ENCODE data around the gene CADM1. TPM values are rescaled to one million over a fixed set of nuclear protein-coding genes. Genes with fewer than 3 reads are reported as not detected.

CADM1 gene
- total RNA-seq, 2 experiments from 2014 or later = 59.7 to 89.7 TPM

DNA sequence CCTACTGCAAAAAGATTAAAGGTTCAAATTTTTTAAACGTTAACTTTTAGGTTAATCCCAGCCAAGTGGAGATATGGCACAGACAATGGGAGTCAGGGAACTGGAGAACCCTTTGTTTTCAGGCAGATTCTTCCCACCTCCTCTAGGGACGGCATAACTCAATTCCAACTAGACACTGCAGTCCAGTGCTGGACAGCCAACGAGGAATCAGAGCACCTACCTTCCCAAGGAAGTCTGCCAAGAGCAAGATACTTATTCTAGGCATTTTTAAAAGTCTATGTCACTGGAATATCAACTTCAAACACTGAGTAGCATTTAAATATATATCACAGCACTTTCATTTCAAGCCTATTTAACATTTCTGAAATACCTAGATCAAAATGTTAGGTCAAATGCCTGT lies 7.3 kb downstream of the CADM1 start:
- Histone ChIP-seq H3K4me1 (ENCODE audit: insufficient read depth, low read length, poor library complexity, severe bottlenecking) (peaks cover 63% of the 10 kb centered on the region), H3K9me3 (ENCODE audit: low read length) (no peaks in the 10 kb centered on the region), H3K79me2 (ENCODE audit: insufficient read depth, low read depth, low read length) (peaks cover 65% of the 10 kb centered on the region), H3K4me3 (ENCODE audit: low read depth, low read length, poor library complexity, severe bottlenecking) (no peak overlapping the region), H2AFZ (ENCODE audit: low read length) (no peak overlapping the region), H3K4me2 (ENCODE audit: low read length) (peak overlapping the region; percentile 57), H3K36me3 (ENCODE audit: insufficient read depth, low read length) (no peaks in the 10 kb centered on the region; the same call in 1 of the 2 replicates), H3K27ac (ENCODE audit: low read depth, low read length, poor library complexity, severe bottlenecking) (peak overlapping the region; percentile 30), H3K9me2 (ENCODE audit: insufficient read depth, low read length) (0 out of 2 replicates have a peak, but pooled peaks cover 5% of the 10 kb centered on the region), H4K20me1 (ENCODE audit: insufficient read depth, low read length) (peaks cover 24% of the 10 kb centered on the region; the same call in 1 of the 2 replicates)
- TF ChIP-seq, protein P1, sequence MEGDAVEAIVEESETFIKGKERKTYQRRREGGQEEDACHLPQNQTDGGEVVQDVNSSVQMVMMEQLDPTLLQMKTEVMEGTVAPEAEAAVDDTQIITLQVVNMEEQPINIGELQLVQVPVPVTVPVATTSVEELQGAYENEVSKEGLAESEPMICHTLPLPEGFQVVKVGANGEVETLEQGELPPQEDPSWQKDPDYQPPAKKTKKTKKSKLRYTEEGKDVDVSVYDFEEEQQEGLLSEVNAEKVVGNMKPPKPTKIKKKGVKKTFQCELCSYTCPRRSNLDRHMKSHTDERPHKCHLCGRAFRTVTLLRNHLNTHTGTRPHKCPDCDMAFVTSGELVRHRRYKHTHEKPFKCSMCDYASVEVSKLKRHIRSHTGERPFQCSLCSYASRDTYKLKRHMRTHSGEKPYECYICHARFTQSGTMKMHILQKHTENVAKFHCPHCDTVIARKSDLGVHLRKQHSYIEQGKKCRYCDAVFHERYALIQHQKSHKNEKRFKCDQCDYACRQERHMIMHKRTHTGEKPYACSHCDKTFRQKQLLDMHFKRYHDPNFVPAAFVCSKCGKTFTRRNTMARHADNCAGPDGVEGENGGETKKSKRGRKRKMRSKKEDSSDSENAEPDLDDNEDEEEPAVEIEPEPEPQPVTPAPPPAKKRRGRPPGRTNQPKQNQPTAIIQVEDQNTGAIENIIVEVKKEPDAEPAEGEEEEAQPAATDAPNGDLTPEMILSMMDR (conservative IDR thresholded peaks at IDR 0.05; ENCODE audit: low read length) = 0 out of 2 replicates have a peak, but pooled peaks have one; percentile 12
- TF ChIP-seq EZH2phosphoT487 (IDR thresholded peaks at IDR 0.05; ENCODE audit: borderline replicate concordance, low read depth, low read length) = no peak
- no peak for DNase-seq (ENCODE audit: low spot score)
- BruUV-seq (replicated peaks) = no TSS peak
- intact Hi-C loops (cut with micrococcal nuclease; ENCODE audit: unreplicated experiment) = no loop called here
- CTCF ChIA-PET (ENCODE audit: unreplicated experiment) = no interaction called here
- POLR2A ChIA-PET = interaction anchor here (0.9 to 2.0 kb wide), 3 partner anchors 26 to 106 kb away, joined by 3 to 4 read pairs (median 3); no protein-coding TSS in a partner anchor

DNA sequence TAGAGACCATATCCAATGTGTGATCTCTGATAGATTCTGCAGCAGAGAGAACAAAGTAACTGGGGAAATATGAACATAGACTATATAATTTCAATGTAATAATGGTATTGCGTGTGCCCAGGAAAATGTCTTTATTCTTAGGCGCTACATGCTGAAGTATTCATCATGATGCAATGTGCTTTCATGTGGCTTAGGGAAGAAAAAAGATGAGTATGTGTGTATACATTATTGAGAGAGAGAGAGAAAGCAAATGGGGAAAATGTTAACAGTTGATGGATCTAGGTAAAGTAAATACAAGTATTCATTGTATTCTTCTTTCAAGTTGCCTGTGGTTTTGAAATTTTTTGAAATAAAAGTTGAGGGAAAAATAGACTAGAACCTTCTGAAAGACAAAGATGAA lies 10.3 kb downstream of the CADM1 start:
- CTCF ChIA-PET (ENCODE audit: unreplicated experiment) = no interaction called here
- peaks cover 8% of the 10 kb centered on the region; the same call in 1 of the 2 replicates for H4K20me1 ChIP-seq (ENCODE audit: insufficient read depth, low read length)
- no TSS peak for BruUV-seq (replicated peaks)
- DNase-seq (ENCODE audit: low spot score) = no peak
- H2AFZ ChIP-seq (ENCODE audit: low read length) = no peak overlapping the region
- POLR2A ChIA-PET = interaction anchor here (1.3 kb wide), 1 partner anchor 10 kb away, joined by 7 read pairs; no protein-coding TSS in a partner anchor
- H3K27ac ChIP-seq (ENCODE audit: low read depth, low read length, poor library complexity, severe bottlenecking) = no peak overlapping the region
- H3K79me2 ChIP-seq (ENCODE audit: insufficient read depth, low read depth, low read length) = peaks cover 37% of the 10 kb centered on the region
- H3K4me3 ChIP-seq (ENCODE audit: low read depth, low read length, poor library complexity, severe bottlenecking) = no peak overlapping the region
- H3K9me2 ChIP-seq (ENCODE audit: insufficient read depth, low read length) = 0 out of 2 replicates have a peak, but pooled peaks cover 5% of the 10 kb centered on the region
- H3K36me3 ChIP-seq (ENCODE audit: insufficient read depth, low read length) = peaks cover 8% of the 10 kb centered on the region
- intact Hi-C loops (cut with micrococcal nuclease; ENCODE audit: unreplicated experiment) = no loop called here
- peaks cover 38% of the 10 kb centered on the region for H3K4me1 ChIP-seq (ENCODE audit: insufficient read depth, low read length, poor library complexity, severe bottlenecking)
- H3K9me3 ChIP-seq (ENCODE audit: low read length) = no peaks in the 10 kb centered on the region
- no peak for TF ChIP-seq EZH2phosphoT487 (IDR thresholded peaks at IDR 0.05; ENCODE audit: borderline replicate concordance, low read depth, low read length)
- TF ChIP-seq, protein P1 (conservative IDR thresholded peaks at IDR 0.05; ENCODE audit: low read length) = no peak
- no peak overlapping the region for H3K4me2 ChIP-seq (ENCODE audit: low read length)

DNA sequence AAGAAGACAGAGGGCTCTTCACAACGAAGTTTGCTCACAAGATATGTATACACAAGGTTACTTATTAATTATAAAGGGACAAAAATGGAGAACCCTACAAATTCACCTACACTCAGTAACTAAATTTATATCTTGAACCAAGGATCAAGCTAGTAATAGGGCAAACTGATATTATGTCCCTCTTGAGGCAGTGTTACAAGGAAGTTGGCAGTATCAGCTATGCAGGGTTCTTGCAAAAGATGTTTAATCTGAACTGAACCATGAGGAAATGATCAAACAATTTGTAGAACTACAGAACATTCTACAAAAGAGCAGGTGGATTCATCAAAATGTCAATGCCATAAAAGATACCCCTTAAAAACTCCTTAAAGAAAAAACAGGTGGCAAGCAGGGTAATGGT lies 10.7 kb downstream of the CADM1 start:
- Histone ChIP-seq H2AFZ (ENCODE audit: low read length) (no peak overlapping the region), H3K79me2 (ENCODE audit: insufficient read depth, low read depth, low read length) (peaks cover 32% of the 10 kb centered on the region; the same call in 1 of the 2 replicates)
- intact Hi-C loops (cut with micrococcal nuclease; ENCODE audit: unreplicated experiment) = no loop called here

More for the DNA sequence above, 10.7 kb downstream of the CADM1 start:
- no peak overlapping the region for H3K4me2 ChIP-seq (ENCODE audit: low read length)
- TF ChIP-seq EZH2phosphoT487 (IDR thresholded peaks at IDR 0.05; ENCODE audit: borderline replicate concordance, low read depth, low read length) = no peak
- TF ChIP-seq, protein P1 (conservative IDR thresholded peaks at IDR 0.05; ENCODE audit: low read length) = no peak
- no TSS peak for BruUV-seq (replicated peaks)
- peaks cover 34% of the 10 kb centered on the region for H3K4me1 ChIP-seq (ENCODE audit: insufficient read depth, low read length, poor library complexity, severe bottlenecking)
- peaks cover 4% of the 10 kb centered on the region; the same call in 1 of the 2 replicates for H4K20me1 ChIP-seq (ENCODE audit: insufficient read depth, low read length)
- no peak overlapping the region for H3K27ac ChIP-seq (ENCODE audit: low read depth, low read length, poor library complexity, severe bottlenecking)
- peaks cover 8% of the 10 kb centered on the region for H3K36me3 ChIP-seq (ENCODE audit: insufficient read depth, low read length)
- POLR2A ChIA-PET = interaction anchor here (1.3 kb wide), 1 partner anchor 10 kb away, joined by 7 read pairs; no protein-coding TSS in a partner anchor
- CTCF ChIA-PET (ENCODE audit: unreplicated experiment) = no interaction called here
- DNase-seq (ENCODE audit: low spot score) = no peak
- H3K4me3 ChIP-seq (ENCODE audit: low read depth, low read length, poor library complexity, severe bottlenecking) = no peak overlapping the region
- H3K9me2 ChIP-seq (ENCODE audit: insufficient read depth, low read length) = 0 out of 2 replicates have a peak, but pooled peaks cover 5% of the 10 kb centered on the region
- H3K9me3 ChIP-seq (ENCODE audit: low read length) = no peaks in the 10 kb centered on the region
